ENCODE results near the gene OR4L1. TPM values are rescaled to one million over a fixed set of nuclear protein-coding genes. Genes with fewer than 3 reads are reported as not detected.
"Not testable (repeated sequence)": the region's sequence is repeated elsewhere in the genome, so short reads cannot be mapped to it uniquely, and the experiment has no call there.

OR4L1 gene
- polyA plus RNA-seq, 1 experiment = not detected

- TF ChIP-seq, protein P1, sequence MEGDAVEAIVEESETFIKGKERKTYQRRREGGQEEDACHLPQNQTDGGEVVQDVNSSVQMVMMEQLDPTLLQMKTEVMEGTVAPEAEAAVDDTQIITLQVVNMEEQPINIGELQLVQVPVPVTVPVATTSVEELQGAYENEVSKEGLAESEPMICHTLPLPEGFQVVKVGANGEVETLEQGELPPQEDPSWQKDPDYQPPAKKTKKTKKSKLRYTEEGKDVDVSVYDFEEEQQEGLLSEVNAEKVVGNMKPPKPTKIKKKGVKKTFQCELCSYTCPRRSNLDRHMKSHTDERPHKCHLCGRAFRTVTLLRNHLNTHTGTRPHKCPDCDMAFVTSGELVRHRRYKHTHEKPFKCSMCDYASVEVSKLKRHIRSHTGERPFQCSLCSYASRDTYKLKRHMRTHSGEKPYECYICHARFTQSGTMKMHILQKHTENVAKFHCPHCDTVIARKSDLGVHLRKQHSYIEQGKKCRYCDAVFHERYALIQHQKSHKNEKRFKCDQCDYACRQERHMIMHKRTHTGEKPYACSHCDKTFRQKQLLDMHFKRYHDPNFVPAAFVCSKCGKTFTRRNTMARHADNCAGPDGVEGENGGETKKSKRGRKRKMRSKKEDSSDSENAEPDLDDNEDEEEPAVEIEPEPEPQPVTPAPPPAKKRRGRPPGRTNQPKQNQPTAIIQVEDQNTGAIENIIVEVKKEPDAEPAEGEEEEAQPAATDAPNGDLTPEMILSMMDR (IDR thresholded peaks at IDR 0.05; ENCODE audit: low read depth, low read length) = no peak
- Histone ChIP-seq H3K9me3 (ENCODE audit: control insufficient read depth, insufficient read depth, low read length) (peaks cover 12% of the 10 kb centered on the region), H3K27me3 (ENCODE audit: control insufficient read depth, insufficient read depth, low read length) (no peaks in the 10 kb centered on the region), H3K4me3 (ENCODE audit: low read depth, low read length) (no peak overlapping the region), H3K27ac (ENCODE audit: low read depth, low read length) (no peak overlapping the region)
- DNase-seq (ENCODE audit: low read depth, low spot score) = no peak
- POLR2A ChIA-PET = no interaction called here
- CTCF ChIA-PET = no interaction called here
Measured at GRCh38 chr14:20044243-20044642, 15.6 kb upstream of the OR4L1 start.

- ChIA-PET CTCF (no interaction called here), POLR2A (no interaction called here)
- H3K27ac ChIP-seq (ENCODE audit: low read depth, low read length) = no peak overlapping the region
- TF ChIP-seq, protein P1 (IDR thresholded peaks at IDR 0.05; ENCODE audit: low read depth, low read length) = no peak
- H3K4me3 ChIP-seq (ENCODE audit: low read depth, low read length) = no peak overlapping the region
- DNase-seq (ENCODE audit: low read depth, low spot score) = no peak
- peaks cover 9% of the 10 kb centered on the region; the same call in 1 of the 2 replicates for H3K9me3 ChIP-seq (ENCODE audit: control insufficient read depth, insufficient read depth, low read length)
- H3K27me3 ChIP-seq (ENCODE audit: control insufficient read depth, insufficient read depth, low read length) = no peaks in the 10 kb centered on the region
Measured at GRCh38 chr14:20048202-20048601, 11.6 kb upstream of the OR4L1 start.

GRCh38 chr14:20092050-20092449, 32.2 kb downstream of the OR4L1 start:
- H3K27ac ChIP-seq (ENCODE audit: low read depth, low read length) = no peak overlapping the region
- H3K4me3 ChIP-seq (ENCODE audit: low read depth, low read length) = no peak overlapping the region
- no peaks in the 10 kb centered on the region for H3K27me3 ChIP-seq (ENCODE audit: control insufficient read depth, insufficient read depth, low read length)
- TF ChIP-seq, protein P1 (IDR thresholded peaks at IDR 0.05; ENCODE audit: low read depth, low read length) = no peak
- 0 out of 2 replicates have a peak, but pooled peaks cover 4% of the 10 kb centered on the region for H3K9me3 ChIP-seq (ENCODE audit: control insufficient read depth, insufficient read depth, low read length)
- ChIA-PET POLR2A (no interaction called here), CTCF (no interaction called here)
- no peak for DNase-seq (ENCODE audit: low read depth, low spot score)

- Histone ChIP-seq H3K27ac (ENCODE audit: low read depth, low read length) (no peak overlapping the region), H3K27me3 (ENCODE audit: control insufficient read depth, insufficient read depth, low read length) (no peaks in the 10 kb centered on the region), H3K9me3 (ENCODE audit: control insufficient read depth, insufficient read depth, low read length) (peaks cover 4% of the 10 kb centered on the region; the same call in 1 of the 2 replicates), H3K4me3 (ENCODE audit: low read depth, low read length) (no peak overlapping the region)
- TF ChIP-seq, protein P1 (IDR thresholded peaks at IDR 0.05; ENCODE audit: low read depth, low read length) = no peak
- ChIA-PET CTCF (no interaction called here), POLR2A (no interaction called here)
- no peak for DNase-seq (ENCODE audit: low read depth, low spot score)
Measured at GRCh38 chr14:20093442-20093841, 33.6 kb downstream of the OR4L1 start.

DNA sequence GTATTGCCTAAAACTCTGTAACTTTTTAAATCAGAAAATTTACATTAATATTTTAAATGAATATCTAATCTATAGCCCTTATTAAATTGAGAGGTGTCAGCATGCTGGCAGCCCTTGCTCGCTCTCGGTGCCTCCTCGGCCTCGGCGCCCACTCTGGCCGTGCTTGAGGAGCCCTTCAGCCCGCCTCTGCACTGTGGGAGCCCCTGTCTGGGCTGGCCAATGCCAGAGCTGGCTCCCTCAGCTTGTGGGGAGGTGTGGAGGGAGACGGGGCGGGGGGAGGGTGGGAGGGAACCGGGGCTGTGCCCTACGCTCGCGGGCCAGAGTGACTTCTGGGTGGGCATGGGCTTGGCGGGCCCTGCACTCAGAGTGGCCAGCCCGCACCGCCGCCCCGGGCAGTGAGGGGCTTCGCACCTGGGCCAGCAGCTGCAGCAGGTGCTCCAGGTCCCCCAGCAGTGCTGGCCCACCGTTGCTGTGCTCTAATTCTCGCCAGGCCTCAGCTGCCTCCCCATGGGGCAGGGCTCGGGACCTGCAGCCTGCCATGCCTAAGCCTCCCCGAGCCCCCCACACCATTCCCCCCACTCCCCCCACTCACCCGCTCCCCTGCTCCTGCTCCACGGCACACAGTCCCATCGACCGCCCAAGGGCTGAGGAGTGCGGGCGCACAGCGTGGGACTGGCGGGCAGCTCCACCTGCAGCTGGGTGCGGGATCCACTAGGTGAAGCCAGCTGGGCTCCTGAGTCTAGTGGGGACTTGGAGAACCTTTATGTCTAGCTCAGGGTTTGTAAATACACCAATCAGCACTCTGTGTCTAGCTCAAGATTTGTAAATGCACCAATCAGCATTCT, 39.3 kb downstream of the OR4L1 start:
- DNase-seq (ENCODE audit: low read depth, low spot score); CTCF ChIA-PET; H3K4me3 ChIP-seq (ENCODE audit: low read depth, low read length); H3K27ac ChIP-seq (ENCODE audit: low read depth, low read length); POLR2A ChIA-PET; H3K27me3 ChIP-seq (ENCODE audit: control insufficient read depth, insufficient read depth, low read length): not testable (repeated sequence)
- peaks cover 23% of the 10 kb centered on the region for H3K9me3 ChIP-seq (ENCODE audit: control insufficient read depth, insufficient read depth, low read length)
